Smooth muscle cell (in vitro differentiated cells): ENCODE results near the gene SLC5A2. TPM values are rescaled to one million over a fixed set of nuclear protein-coding genes. Genes with fewer than 3 reads are reported as not detected.
"Not testable (repeated sequence)": the region's sequence is repeated elsewhere in the genome, so short reads cannot be mapped to it uniquely, and the experiment has no call there.

Source experiments
- DNase-seq: peaks from one replicate; lab custom pipeline; 2025; ENCODE audit not compliant: unreplicated experiment; lab: John Stamatoyannopoulos, UW
- H2AFZ ChIP-seq: fragments of 200-600 bp; sonication (generic); 2 replicates; pipeline ENCODE4 v1.6.0; 2016; ENCODE audit warnings: antibody characterized with exemption, low read depth, mild to moderate bottlenecking
- H3F3A ChIP-seq: fragments of 200-600 bp; sonication (generic); 2 replicates; pipeline ENCODE4 v1.6.0; 2017; ENCODE audit warnings: antibody characterized with exemption, low read depth
- H3K27ac ChIP-seq: fragments of 200-600 bp; sonication (generic); 2 replicates; pipeline ENCODE4 v1.5.1; 2016; ENCODE audit warnings: low read depth, mild to moderate bottlenecking
- H3K27me3 ChIP-seq: fragments of 200-600 bp; sonication (generic); 2 replicates; pipeline ENCODE4 v1.6.1; 2016; ENCODE audit warnings: low read depth, mild to moderate bottlenecking
- H3K36me3 ChIP-seq: fragments of 200-600 bp; sonication (generic); 2 replicates; pipeline ENCODE4 v1.5.1; 2016; ENCODE audit warnings: low read depth
- H3K4me1 ChIP-seq: fragments of 200-600 bp; sonication (generic); 2 replicates; pipeline ENCODE4 v1.5.1; 2016; ENCODE audit warnings: low read depth
- H3K4me2 ChIP-seq: fragments of 200-600 bp; sonication (generic); 2 replicates; pipeline ENCODE4 v1.6.0; 2016; ENCODE audit warnings: mild to moderate bottlenecking
- H3K4me3 ChIP-seq: fragments of 200-600 bp; sonication (generic); 2 replicates; pipeline ENCODE4 v1.5.1; 2016; ENCODE audit warnings: mild to moderate bottlenecking
- H3K79me2 ChIP-seq: fragments of 200-600 bp; sonication (generic); 2 replicates; pipeline ENCODE4 v1.6.0; 2016; ENCODE audit warnings: low read depth, mild to moderate bottlenecking
- H3K9ac ChIP-seq: fragments of 200-600 bp; sonication (generic); 2 replicates; pipeline ENCODE4 v1.6.0; 2016; ENCODE audit warnings: low read depth
- H3K9me3 ChIP-seq: fragments of 200-600 bp; sonication (generic); replicated peaks from 2 replicates; pipeline ENCODE4 v1.5.1; 2016; ENCODE audit warnings: low read depth
- H4K20me1 ChIP-seq: fragments of 200-600 bp; sonication (generic); 2 replicates; pipeline ENCODE4 v1.6.0; 2016; ENCODE audit warnings: low read depth
- CTCF ChIP-seq: fragments of 200-600 bp; sonication (generic); IDR thresholded peaks from 2 replicates; pipeline ENCODE4 v1.5.1; 2017; ENCODE audit warnings: borderline replicate concordance, mild to moderate bottlenecking, antibody characterized with exemption; ENCODE audit not compliant: insufficient read depth, poor library complexity, severe bottlenecking
- WGBS: methylation state at CpG from one replicate; pipeline ENCODE4 v1.1.7; 2016; ENCODE audit warnings: low lambda C conversion rate; 5-methylcytosine and 5-hydroxymethylcytosine counted together
- polyA plus RNA-seq: library from polyadenylated mRNA; unstranded; fragments of >200 nt; fragmentation: Nextera tagmentation; extraction: Ambion mirVana; gene quantifications from 2 replicates; pipeline ENCODE4 v1.2.1, GENCODE V29; 2016
- total RNA-seq: library from RNA; depleted of rRNA; stranded (reverse); fragments of >200 nt; gene quantifications from 2 replicates; pipeline ENCODE4 v1.2.3, GENCODE V29; 2014

SLC5A2 gene
- total and polyA plus RNA-seq, 2 experiments from 2014 or later: 5.1 TPM; not detected in 1

GRCh38 chr16:31519759-31520431 is 37.0 kb downstream of the SLC5A2 start:
- Histone ChIP-seq H3K9me3 (no peaks in the 10 kb centered on the region), H3K9ac (no peak overlapping the region), H3K27me3 (no peaks in the 10 kb centered on the region), H3K4me1 (no peaks in the 10 kb centered on the region), H2AFZ (no peak overlapping the region), H3K79me2 (no peaks in the 10 kb centered on the region), H4K20me1 (no peaks in the 10 kb centered on the region), H3K4me3 (no peak overlapping the region), H3K36me3 (no peaks in the 10 kb centered on the region), H3F3A (no peaks in the 10 kb centered on the region), H3K4me2 (no peak overlapping the region), H3K27ac (no peak overlapping the region)
- TF ChIP-seq CTCF: no peak
- WGBS: 86% methylated on average over 2 of the region's 2 CpGs
- no peak for DNase-seq

GRCh38 chr16:31521368-31521767 is 38.4 kb downstream of the SLC5A2 start:
- Histone ChIP-seq H3K79me2 (no peaks in the 10 kb centered on the region), H3K9me3 (no peaks in the 10 kb centered on the region), H4K20me1 (no peaks in the 10 kb centered on the region), H3K4me1 (no peaks in the 10 kb centered on the region), H3K36me3 (no peaks in the 10 kb centered on the region), H3K27ac (no peak overlapping the region), H3K27me3 (no peaks in the 10 kb centered on the region), H3F3A (no peaks in the 10 kb centered on the region), H3K9ac (no peak overlapping the region), H3K4me2 (no peak overlapping the region), H2AFZ (no peak overlapping the region), H3K4me3 (no peak overlapping the region)
- TF ChIP-seq CTCF: no peak
- 93% methylated on average over 3 of the region's 3 CpGs for WGBS
- no peak for DNase-seq

GRCh38 chr16:31522071-31522470 is 39.1 kb downstream of the SLC5A2 start:
- Histone ChIP-seq H3K27ac (no peak overlapping the region), H3K27me3 (peaks cover 5% of the 10 kb centered on the region), H3K79me2 (no peaks in the 10 kb centered on the region), H4K20me1 (no peaks in the 10 kb centered on the region), H3K36me3 (no peaks in the 10 kb centered on the region), H3K4me2 (no peak overlapping the region), H2AFZ (no peak overlapping the region), H3K9me3 (no peaks in the 10 kb centered on the region), H3K4me1 (no peaks in the 10 kb centered on the region), H3K4me3 (no peak overlapping the region), H3F3A (no peaks in the 10 kb centered on the region), H3K9ac (no peak overlapping the region)
- no peak for DNase-seq
- WGBS: 87% methylated on average over 6 of the region's 6 CpGs
- no peak for TF ChIP-seq CTCF

DNA sequence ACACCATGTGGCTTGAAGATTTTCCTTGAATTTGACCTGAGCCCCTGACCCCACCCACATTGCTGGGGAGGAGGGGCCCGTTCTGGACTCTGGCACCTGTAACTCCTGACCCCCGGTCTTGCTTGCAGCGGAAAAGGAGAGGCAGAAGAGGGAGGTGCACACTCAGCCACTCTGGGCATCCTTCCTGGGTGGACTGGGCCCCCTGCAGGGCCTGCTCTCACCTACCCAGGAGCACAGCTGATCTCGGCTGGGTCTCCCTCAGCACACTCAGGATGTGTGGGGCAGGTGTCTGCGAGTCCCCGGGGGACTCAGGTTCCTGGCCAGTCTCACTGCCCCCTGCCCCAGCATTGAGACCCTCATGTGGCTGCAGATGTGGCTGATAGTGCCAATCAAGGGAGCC is 40.8 kb downstream of the SLC5A2 start:
- peaks cover 22% of the 10 kb centered on the region for H3K27me3 ChIP-seq
- H4K20me1 ChIP-seq, H2AFZ ChIP-seq, H3K4me2 ChIP-seq, H3K4me1 ChIP-seq, H3K79me2 ChIP-seq, H3F3A ChIP-seq, H3K4me3 ChIP-seq, H3K9ac ChIP-seq, H3K36me3 ChIP-seq, DNase-seq, H3K9me3 ChIP-seq, H3K27ac ChIP-seq: not testable (repeated sequence)
- 77% methylated on average over 3 of the region's 6 CpGs for WGBS
